NCI-H1105 treated with DMSO at 0.1 percent for 48 hours (cell line): ENCODE results near the gene PIGU.
"Not testable (repeated sequence)": the region's sequence is repeated elsewhere in the genome, so short reads cannot be mapped to it uniquely, and the experiment has no call there.

Experiments
- DNase-seq: peaks from one replicate; lab custom pipeline; 2025; lab: John Stamatoyannopoulos, UW

PIGU gene, protein sequence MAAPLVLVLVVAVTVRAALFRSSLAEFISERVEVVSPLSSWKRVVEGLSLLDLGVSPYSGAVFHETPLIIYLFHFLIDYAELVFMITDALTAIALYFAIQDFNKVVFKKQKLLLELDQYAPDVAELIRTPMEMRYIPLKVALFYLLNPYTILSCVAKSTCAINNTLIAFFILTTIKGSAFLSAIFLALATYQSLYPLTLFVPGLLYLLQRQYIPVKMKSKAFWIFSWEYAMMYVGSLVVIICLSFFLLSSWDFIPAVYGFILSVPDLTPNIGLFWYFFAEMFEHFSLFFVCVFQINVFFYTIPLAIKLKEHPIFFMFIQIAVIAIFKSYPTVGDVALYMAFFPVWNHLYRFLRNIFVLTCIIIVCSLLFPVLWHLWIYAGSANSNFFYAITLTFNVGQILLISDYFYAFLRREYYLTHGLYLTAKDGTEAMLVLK

DNA sequence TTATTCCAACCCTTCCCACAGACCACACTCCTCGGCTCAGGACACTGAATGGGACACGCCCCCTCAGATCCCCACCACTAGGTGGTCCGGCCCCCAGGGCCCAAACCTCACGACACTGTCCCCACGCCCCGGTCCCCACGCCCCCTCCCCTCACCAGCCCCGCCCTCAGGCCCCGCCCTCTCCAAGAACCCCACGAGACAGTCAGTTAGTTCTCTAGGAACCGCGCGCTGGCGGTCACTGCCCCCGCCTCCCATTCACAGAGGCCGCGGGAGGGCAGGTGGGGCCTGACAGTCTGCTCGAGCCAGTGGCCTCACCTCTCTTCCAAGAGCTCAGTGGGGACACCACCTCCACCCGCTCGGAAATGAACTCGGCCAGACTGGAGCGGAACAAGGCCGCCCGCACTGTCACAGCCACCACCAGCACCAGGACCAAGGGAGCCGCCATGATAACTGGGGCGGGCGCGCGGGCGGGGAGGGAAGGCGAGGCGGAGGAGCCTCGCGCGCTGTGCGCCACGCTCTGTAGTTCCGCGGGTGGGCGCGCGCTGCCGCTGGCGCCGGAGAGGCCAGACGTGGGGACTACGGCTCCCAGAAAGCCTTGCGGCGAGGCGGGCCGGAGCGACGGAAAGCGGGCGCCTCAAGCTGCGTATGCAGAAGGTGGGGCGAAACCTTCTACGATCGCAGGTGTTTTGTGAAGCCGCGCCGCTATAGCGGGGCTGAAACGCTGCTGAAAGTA, at the start of gene PIGU:
Gene PIGU, minus strand, starts transcription at position 451 of the 732 bp plus-strand sequence. Its CDS starts 7 bp downstream, at position 444.
- peak; percentile 96 for DNase-seq

DNA sequence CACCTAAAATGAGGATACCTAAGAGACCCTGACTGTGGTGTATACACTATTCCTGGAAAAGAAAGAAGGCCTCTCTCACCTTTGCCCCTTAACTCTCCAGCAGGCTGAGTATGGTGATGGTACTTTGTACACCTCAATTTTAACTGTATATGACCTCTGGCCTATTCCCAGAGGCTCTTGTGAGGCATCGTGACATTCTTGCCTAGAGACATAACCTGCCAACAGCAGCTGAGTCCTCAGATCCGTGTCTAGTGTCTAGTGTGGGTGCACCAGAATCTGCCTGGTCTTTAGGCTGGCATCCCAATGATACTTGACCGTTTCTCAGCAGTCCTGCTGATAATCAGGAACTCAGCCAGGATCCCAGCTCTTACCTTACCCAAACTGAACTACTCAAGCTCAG, 47.3 kb upstream of the PIGU start:
- DNase-seq = no peak

DNA sequence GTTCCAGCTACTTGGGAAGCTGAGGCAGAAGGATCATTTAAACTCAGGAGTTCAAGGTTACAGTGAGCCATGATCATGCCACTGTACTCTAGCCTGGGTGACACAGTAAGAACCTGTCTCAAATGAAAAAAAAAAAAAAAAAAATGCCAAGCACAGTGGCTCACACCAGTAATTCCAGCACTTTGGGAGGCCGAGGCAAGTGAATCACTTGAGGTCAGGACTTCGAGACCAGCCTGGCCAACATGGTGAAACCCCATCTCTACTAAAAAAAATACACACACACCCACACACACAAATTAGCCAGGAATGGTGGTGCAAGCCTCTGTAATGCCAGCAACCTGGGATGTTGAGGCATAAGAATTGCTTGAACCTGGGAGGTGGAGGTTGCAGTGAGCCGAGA, 45.7 kb upstream of the PIGU start:
- DNase-seq = not testable (repeated sequence)

DNA sequence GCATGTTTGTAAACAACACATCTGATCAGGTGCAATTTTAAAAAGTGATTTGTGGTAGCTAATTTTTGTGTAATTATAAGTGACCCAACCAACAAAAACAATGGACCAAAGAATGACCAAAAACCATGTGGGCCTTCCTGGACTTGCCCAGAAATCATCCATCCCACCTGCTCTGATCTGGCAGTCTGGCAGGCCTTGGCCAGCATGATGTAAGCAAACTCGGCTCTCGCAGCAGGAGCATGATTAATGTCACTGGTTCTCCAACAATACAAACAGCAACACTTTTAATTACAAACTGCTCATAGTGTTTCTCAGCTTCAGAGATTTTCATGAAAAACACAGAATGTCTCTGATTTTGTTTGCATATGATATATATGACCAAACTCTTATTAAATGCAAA, 43.4 kb upstream of the PIGU start:
- DNase-seq = no peak

DNA sequence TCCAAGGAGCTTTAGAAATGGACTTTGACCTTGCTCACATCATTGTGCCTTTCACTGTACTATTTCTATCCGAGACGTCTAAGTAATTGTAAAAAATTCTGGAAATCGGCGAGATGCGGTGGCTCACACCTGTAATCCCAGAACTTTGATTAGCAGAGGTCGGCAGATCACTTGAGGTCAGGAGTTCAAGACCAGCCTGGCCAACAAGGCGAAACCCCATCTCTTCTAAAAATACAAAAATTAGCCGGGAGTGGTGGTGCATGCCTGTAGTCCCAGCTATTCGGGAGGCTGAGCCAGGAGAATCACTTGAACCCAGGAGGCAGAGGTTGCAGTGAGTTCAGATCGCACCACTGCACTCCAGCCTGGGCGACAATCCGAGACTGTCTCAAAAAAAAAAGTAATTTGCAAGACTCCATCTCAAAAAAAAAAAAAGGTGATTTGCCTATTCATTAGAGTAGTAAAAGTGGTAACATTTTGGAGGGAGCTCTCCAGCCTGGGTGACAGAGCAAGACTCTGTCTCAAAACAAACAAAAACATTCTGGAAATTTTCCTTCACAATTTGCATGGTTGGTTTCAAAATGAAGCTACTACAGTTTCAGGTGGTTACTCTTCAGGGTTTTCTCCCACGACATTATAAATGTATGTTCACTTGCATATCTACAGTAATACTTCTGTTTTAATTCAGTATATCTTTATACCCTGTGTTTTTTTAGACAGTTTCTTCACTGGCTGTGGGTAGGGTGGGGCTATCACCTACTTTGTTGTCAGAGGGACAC, 42.5 kb upstream of the PIGU start:
- DNase-seq = not testable (repeated sequence)

DNA sequence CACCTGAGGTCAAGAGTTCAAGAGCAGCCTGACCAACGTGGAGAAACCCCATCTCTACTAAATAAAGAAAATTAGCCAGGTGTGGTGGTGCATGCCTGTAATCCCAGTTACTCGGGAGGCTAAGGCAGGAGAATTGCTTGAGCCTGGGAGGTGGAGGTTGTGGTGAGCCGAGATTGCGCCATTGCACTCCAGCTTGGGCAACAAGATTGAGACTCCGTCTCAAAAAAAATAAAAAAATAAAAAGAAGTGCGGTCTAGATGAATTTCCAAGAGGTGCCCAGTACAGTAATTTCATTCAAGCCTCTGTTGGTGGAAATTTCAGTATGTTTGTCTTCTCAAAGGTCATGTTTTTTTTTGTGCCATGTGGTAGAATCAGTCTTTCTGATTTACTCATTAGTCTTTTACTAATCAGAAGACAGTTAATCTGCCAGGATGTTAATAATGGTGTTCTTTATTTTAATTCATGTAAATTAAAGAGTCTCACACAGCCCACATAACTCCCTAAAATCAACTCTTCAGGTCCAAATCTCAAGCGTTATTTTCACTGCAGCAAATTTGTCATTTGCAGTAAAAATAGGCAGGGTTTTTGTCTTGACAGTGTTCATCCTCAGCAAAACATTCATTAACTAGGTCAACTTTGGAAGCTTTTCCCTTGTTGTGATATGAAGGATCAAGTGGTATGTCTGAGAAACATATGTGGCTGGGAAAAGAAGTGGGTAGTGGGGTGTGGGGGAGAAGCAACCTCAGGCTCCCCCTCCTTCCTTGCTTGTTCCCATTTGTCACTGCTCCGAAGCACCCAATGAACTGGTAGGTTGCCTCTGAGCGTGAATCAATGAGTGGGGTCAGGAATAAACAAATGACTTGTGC, 40.6 kb upstream of the PIGU start:
- DNase-seq = no peak

DNA sequence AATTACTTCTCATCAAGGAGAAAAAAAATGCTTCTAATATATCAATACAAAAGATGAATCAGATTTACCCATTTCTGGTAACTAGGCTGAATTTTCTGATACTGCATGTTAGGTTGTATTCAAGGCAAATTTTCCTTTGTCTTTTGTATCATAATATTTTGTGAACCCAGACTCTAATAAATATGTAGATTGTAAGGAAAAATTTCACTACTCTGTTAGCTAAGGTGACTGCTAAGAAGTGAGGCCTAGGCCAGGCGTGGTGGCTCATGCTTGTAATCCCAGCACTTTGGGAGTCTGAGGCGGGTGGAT, 40.0 kb upstream of the PIGU start:
- no peak for DNase-seq

DNA sequence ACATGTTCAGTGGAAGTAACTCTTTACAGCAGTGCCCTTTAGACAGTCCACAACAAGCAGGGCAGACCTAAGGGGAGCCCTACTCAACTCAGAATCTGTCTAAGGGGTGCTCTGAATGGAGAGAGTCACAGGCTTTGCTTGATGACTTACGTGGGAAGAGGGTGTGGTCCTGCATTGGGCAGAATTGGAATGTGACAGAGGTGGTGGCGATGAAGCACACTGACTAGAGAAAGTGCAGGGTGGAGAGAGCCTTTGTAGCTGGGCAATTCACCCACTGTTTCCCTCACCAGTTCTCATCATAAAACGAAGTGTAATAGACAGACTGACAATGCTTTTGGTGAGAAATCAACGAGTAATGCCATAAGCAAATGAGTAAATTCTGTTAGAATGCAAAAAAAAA, 38.5 kb upstream of the PIGU start:
- no peak for DNase-seq

DNA sequence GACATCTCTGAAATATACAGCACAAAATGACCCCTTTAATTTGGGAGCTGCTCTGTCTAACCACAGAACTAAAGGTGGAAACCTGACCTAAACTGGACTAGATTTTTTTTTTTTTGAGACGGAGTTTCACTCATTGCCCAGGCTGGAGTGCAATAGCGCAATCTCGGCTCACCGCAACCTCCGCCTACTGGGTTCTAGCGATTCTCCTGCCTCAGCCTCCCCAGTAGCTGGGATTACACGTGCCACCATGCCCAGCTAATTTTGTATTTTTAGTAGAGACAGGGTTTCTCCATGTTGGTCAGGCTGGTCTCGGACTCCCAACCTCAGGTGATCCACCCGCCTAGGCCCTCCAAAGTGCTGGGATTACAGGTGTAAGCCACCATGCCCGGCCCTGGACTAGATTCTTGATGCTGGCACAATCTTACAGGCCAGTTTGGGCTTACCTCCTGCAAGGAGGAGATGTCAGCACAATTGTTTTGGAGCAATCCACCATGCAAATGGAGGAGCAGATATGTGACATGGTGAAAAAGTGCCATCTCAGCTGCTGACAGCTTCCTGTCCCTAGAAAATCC, 37.1 kb upstream of the PIGU start:
- not testable (repeated sequence) for DNase-seq

DNA sequence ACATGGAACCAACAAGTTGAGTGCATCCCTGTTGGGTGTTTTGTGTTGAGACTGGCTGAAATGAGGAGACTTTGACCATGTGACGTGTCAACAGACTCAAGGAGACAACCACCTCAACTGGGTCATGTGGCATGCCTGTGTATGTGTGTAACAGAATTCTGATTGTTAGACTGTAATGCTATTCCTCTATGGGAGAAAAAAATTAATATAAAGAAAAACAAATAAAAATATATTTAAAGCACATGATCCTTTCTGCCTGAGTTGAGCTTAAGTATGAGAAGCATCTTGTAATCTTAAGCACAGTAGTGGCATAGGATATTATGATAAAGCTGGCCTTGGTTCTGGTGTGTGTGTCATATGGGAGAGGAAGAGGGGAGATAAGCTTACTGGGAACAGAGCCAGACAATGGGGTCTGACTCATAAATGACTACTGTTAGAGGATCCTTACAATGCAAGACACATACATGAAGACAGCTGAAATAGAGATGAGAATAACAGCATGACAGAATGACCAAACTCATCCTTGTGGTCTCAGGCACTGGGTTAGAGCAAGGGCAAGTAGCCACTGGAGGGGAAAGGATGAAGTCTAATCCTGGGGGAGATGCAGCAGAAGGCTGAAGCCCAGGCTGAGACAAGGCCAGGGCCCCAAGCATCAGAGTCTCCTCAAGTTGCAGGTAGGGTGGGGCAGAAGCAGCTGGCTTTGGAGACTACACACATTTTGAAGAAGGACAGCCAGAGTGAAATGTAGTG, 36.5 kb upstream of the PIGU start:
- no peak for DNase-seq

DNA sequence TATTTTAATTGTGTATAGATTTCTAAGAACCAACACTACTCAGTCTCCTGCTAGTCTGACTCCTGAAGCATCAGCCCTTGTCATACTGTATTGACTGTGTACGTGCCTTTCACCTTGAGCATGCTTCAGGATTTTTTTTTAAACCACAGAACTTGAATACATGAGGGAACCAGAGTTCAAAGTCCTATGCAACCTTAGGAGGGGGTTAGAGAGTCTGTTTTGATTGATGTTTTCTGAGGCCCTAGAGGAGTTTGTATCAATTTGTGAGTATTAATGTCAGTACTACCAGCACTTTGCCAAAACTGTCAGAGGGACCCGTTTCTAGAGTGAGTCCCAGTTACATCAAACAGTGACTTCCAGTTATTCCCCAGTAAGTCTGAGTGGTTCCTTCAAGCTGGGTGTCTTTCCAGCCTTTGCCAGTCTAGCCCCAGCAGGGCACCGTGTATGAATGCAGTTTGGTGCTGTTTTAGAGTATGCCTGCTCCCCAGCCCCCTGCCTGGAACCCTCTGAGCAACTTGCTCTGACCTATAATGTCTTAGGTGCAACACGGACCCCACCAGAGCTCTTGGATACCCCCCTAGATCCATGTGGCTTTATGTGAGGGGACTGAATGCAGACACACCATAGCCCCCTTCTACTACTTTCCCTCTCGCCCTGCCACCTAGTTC, 35.8 kb upstream of the PIGU start:
- no peak for DNase-seq

DNA sequence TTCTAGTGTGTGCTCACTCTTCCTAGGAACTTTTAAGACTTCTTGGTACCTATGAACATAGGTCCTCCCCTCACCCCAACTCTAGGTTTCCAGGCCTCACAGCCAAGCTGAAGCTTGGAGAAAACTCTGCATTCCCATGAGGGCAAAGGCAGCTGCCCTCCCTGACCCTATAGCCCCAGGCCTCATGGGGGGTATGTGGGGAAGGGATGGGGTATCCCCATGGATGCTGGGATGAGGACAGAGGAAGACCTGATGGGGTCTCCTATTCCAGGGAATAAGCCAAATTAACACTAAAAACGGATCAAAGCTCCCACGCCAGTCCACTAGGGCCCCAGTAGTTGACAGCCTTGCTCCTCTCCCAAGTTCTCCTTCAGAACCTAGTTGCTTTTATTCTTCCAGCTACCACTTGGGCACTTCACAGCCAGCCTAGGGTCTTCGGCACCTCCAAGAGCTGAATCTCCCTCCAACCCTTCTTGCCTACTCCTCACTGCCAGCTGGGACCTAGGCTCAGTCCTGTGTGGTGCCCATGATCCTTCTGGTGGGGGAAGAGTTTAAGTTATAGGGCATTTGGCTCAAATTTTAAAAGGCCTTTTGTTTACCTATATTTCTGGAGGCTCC, 35.0 kb upstream of the PIGU start:
- DNase-seq = no peak

DNA sequence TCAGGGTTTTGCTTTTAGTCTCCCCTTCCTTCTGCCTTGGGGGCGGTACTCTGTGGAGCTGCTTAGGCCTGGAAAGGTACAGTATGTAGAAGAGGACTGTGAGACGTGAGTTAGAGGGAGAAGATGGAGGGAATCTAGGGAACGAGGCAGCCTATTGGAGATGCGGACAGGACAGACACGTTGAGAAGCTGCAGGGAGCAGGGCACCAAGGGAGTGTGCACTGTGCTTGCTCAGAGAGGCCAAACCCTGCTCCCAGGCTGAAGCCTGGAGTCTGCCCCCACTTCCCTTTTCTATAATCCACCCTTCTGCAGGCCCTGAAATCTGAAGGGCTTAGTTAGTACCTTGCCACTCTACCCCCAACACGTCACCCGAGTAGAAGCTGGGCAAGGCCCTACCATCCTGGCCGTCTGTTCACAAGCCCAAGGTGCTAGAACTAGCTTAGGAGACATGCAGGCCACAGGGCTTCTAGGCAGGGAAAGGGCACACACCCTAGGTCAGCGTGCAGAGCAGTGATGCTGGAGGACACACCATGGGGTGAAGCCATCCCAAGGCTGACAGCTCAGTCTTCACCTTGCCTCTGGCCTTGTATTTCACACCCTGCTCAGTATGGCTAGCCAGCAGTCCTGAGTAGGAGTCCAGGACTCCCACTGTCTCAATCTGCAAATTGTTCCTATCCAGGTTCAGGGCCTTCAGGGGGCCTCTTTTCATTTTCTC, 34.1 kb upstream of the PIGU start:
- no peak for DNase-seq

DNA sequence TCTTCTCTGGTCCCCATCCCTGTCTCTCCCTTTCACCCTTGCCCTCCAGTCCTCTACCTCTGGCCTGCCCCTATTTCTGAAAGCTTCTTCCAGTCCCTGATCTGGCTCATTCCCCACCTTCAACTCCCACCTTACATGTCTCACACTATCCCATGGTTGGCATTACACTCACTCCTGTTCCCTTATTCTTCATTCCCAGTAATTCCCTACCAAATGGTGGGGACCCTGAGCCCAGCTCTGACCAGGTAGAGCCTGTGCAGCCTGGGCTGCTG, 33.6 kb upstream of the PIGU start:
- no peak for DNase-seq

DNA sequence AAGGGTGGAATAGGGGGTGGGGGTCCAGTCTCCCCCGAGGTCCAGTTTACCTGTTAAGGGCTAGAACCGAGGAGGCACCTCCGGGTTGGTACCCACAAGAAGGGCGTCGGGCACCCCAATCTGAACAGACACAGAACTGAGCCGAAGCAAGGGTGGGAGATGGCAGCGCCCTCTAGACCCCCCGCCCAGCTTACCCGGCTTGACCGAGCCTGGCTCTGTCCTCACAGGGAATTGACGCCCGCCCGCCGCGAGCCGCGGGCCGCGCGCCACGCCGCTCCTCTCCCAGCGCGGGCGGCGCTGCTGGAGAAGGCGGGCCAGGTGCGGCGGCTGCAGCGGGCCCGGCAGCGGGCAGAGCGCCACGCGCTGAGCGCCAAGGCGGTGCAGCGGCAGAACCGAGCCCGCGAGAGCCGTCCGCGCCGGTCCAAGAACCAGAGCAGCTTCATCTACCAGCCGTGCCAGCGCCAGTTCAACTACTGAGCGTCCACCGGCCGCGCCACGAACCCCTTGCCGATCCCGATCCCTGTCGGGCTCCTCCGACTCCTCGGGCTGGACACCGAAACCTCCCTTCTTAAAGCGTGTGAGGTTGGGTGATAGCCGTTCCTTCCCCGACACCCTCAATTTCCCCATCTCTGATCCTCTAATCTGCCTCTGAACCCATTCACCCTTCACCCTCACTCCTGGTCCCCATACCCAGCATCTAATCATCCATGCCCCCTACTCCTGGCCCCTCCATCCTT, 33.1 kb upstream of the PIGU start:
- DNase-seq = peak; percentile 85

DNA sequence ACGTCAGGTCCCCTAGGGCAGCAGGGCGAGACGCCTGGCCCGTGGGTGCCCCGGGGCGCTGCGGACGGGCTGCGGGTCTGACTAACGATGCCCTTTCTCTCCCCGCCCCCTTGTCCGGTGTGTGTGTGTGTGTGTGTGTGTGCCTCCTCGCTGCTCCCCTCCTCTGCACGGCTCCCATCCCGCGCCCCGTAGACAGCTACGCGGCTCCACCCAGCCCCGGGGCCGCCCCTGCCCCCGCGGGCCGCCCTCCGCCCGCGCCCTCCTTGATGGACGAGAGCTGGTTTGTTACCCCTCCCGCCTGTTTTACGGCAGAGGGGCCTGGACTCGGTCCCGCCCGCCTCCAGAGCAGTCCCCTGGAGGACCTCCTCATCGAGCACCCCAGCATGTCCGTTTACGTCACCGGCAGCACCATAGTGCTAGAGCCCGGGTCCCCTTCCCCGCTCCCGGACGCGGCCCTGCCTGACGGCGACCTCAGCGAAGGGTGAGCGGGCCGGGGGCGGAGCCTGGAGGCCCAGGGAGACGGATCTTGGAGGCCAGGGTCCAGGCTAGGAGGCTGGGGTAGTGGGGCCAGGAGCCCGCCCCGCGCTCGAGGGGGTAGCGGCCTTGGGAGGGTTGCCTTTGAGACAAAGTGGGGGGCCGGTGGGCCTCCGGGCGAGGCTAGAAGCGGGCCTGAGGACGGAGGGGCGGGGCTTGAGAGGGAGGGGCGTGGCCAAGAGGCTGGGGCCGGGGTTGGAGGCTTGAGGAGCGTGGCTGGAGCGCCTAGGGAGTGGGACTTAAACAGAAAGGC, 32.3 kb upstream of the PIGU start:
- peak; percentile 85 for DNase-seq

DNA sequence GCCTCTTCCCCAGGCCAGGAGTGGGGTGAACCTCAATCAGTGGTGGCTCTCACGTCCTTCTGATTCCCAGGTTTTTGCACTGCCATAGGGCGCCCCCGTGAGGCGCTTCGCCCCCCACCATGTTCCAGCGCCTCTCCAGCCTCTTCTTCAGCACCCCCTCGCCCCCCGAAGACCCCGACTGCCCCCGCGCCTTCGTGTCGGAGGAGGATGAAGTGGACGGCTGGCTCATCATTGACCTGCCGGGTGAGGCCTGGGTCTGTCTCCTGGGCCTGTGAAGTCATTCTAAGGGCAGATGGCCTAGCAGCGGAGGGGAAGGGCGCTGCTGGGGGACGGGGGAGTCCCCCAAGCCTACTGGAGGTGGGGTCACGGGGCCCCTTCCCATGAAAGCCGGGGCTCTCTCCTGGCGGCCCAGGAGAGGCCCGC, 31.7 kb upstream of the PIGU start:
- peak; percentile 50 for DNase-seq
